GM12872 (cell line): ENCODE data around the gene GALNT9.

Experiments
- TF ChIP-seq, protein P1 (sequence below): IDR thresholded peaks from 3 replicates; pipeline ENCODE4 v1.5.1; 2011; ENCODE audit warnings: low read depth, mild to moderate bottlenecking, low read length, moderate library complexity; ENCODE audit not compliant: insufficient read depth

The GALNT9 gene

DNA sequence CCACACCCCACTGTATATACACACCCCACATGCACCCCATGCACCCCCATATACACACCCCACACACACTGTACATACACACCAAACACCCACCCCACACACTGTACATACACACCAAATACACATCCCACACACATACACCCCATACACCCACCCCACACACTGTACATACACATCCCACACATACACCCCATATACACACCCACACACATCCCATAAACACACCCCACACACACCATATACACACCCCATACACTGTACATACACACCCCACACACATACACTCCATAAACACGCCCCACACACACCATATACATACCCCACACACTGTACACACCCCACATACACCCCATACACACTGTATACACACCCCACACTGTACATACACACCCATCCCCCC, 102.8 kb downstream of the GALNT9 start:
- TF ChIP-seq, protein P1, sequence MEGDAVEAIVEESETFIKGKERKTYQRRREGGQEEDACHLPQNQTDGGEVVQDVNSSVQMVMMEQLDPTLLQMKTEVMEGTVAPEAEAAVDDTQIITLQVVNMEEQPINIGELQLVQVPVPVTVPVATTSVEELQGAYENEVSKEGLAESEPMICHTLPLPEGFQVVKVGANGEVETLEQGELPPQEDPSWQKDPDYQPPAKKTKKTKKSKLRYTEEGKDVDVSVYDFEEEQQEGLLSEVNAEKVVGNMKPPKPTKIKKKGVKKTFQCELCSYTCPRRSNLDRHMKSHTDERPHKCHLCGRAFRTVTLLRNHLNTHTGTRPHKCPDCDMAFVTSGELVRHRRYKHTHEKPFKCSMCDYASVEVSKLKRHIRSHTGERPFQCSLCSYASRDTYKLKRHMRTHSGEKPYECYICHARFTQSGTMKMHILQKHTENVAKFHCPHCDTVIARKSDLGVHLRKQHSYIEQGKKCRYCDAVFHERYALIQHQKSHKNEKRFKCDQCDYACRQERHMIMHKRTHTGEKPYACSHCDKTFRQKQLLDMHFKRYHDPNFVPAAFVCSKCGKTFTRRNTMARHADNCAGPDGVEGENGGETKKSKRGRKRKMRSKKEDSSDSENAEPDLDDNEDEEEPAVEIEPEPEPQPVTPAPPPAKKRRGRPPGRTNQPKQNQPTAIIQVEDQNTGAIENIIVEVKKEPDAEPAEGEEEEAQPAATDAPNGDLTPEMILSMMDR, result no peak

DNA sequence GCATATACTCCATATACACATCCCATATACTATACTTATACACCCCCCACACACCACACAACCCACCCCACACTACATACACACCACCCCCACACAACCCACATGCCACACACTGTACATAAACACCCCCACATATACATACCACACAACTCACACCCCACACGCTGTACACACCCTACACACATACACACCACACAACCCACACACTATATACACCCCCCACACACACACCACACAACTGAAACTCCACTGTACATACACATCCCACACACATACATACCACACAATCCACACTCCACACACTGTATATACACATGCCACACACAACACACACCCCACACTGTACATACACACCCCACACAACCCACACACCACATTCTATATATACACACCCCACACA, 104.2 kb downstream of the GALNT9 start:
- TF ChIP-seq, protein P1, result no peak

DNA sequence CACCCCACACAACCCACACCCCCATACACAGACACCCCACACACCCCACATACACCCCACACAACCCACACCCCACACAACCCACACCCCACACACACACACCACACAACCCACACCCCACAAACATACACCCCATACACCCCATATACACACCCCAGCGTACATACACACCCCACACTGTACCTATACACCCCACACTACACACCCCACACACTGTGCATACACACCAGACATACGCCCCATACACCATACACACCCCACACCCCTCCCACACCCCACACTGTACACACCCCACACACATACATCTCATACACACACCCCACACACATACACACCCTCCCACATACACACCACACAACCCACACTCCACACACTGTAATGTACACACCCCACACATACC, 104.9 kb downstream of the GALNT9 start:
- TF ChIP-seq, protein P1, result no peak

DNA sequence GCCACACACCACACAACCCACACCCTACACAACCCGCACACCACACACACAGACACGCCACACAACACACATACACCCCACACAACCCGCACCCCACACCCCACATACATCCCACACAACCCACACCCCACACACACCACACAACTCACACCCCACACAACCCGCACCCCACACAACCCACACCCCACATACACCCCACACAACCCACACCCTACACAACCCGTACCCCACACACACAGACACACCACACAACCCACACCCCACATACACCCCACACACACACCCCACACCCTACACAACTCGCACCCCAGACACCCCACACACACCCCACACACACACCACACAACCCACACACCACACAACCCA, 106.6 kb downstream of the GALNT9 start:
- TF ChIP-seq, protein P1, result no peak

DNA sequence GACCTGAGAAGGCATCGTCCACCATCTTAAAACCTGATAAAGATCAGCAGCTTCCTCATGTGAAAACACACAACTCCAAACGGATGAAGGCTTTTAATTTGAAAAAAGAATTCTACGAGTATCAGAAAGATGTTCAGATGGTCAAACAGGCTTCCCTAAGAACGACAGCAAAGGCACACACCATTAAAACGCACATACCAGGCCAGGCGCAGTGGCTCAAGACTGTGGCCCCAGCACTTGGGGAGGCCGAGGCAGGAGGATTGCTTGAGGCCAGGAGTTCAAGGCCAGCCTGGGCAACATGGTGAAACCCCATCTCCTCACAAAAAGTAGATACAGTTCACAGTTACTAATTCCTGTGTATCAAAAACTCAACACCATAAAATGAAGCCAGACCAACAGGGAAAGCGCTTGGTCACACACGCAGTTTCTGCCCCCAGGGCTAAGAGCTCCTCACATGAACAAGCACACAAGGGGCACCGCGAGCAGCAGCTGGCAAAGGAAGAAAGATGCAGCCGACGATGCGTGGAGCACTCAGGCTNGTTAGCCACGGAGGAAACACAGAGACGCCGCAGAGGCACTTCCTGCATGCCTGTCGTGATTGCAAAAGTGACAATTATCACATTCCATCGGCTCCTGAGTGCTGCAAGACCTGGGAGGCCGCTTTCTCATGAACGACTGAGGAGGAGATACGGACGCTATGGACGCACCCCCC, 107.1 kb downstream of the GALNT9 start:
- TF ChIP-seq, protein P1, result no peak

DNA sequence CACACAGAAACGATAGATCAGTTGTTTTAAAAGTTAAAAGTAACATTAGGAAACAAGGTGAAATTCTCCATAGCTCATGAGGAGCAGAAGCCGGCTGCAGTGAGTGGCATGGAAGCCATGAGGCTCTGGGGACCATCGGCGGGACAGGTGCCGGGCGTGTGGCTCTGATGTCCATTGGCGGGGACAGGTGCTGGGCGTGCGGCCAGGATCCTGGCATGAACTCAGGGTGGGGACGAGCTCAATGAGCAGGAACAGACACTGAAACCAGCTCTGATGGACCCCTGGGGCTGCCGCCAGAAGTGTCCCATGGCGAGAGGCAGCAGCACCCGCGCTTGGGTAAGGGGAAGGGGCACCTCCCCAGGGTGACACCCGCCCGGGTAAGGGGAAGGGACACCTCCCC, 110.1 kb downstream of the GALNT9 start:
- TF ChIP-seq, protein P1, result no peak

DNA sequence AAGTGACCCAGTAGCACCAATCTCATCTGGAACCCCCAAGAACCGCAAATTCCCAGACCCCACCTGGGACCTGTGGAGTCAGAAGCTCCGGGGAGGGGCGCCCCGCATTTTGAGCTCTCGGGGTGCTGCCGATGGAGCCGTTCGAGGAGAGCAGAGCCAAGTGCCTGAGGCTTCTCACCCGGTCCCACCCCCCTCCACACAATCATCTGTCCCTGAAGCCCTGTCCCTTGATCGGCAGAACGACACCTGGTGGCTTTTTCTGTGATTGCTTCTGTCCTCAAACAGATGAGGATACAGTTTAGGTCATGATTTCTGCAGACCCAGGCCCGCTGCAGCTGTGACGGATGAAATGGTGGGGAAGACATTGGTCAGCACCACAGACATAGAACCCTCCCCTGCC, 110.5 kb downstream of the GALNT9 start:
- TF ChIP-seq, protein P1, result peak; percentile 39; the same call in 2 of the 3 replicates

DNA sequence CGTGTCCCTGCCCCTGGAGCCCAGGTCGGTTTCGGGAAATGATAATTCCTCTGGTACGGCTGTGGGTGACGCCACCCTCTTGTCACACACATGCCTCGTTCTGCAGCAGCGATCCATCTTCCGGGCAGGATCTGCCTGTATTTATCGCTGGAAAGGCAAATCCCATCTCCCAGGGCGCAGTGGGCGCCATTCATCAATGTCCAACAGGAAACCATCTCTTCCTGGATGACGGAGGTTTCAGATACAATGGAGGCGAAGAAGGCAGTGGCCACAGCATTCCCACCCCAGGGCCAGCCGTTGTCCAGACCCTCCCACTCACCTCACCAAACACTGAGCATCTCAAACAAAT, 110.9 kb downstream of the GALNT9 start:
- TF ChIP-seq, protein P1, result no peak
